CD4-positive, CD25-positive, alpha-beta regulatory T cell (primary cell): ENCODE data around the gene ARPP21. TPM values are rescaled to one million over a fixed set of nuclear protein-coding genes. Genes with fewer than 3 reads are reported as not detected.
"Not testable (repeated sequence)": the region's sequence is repeated elsewhere in the genome, so short reads cannot be mapped to it uniquely, and the experiment has no call there.

Experiments used
- ATAC-seq, 2 donors: fragments of 150-1000 bp; cut with Tn5 transposase; one replicate each; pipeline ENCODE4 v1.10.0; 2021; ENCODE audit warnings: low read depth in 2 of 2, moderate number of reproducible peaks in 2 of 2, moderate library complexity in 1 of 2
- DNase-seq, 3 donors: peaks; one replicate each; pipeline versions ENCODE4 v3.0.0 to v3.0.0-alpha.2; 2012 to 2022; ENCODE audit warnings: mixed read lengths in 1 of 3
- H3K27ac ChIP-seq: one replicate; pipeline ENCODE4 v1.7.0; 2013; ENCODE audit warnings: mild to moderate bottlenecking, low read length; ENCODE audit not compliant: insufficient read depth, poor library complexity, severe bottlenecking
- H3K27me3 ChIP-seq: one replicate; pipeline ENCODE4 v1.7.0; 2013; ENCODE audit warnings: low read length; ENCODE audit not compliant: control insufficient read depth, insufficient read depth
- H3K36me3 ChIP-seq: one replicate; pipeline ENCODE4 v1.7.0; 2013; ENCODE audit warnings: mild to moderate bottlenecking, low read length, moderate library complexity; ENCODE audit not compliant: control insufficient read depth, insufficient read depth
- H3K4me1 ChIP-seq: 2 replicates; pipeline ENCODE4 v1.7.0; 2013; ENCODE audit warnings: mild to moderate bottlenecking, low read length; ENCODE audit not compliant: insufficient read depth, control insufficient read depth, poor library complexity, severe bottlenecking
- H3K4me3 ChIP-seq: one replicate; pipeline ENCODE4 v1.7.0; 2013; ENCODE audit warnings: low read depth, mild to moderate bottlenecking, low read length, moderate library complexity
- H3K9me3 ChIP-seq, 2 experiments: 1 replicate in 1 of 2; 2 replicates in 1 of 2; pipeline ENCODE4 v1.7.0; 2013; ENCODE audit warnings: low read length in 2 of 2, mild to moderate bottlenecking in 1 of 2, moderate library complexity in 1 of 2; ENCODE audit not compliant: control insufficient read depth in 2 of 2
- H3K27ac Mint-ChIP-seq, 3 donors: one replicate each; pipeline ENCODE4 v1.8.0; 2020 to 2022; ENCODE audit warnings: mild to moderate bottlenecking in 3 of 3, mixed read lengths in 3 of 3, moderate library complexity in 2 of 3
- H3K27me3 Mint-ChIP-seq: one replicate; pipeline ENCODE4 v1.8.0; 2022; ENCODE audit warnings: mild to moderate bottlenecking, mixed read lengths
- H3K36me3 Mint-ChIP-seq: one replicate; pipeline ENCODE4 v1.8.0; 2020; ENCODE audit warnings: mixed read lengths
- H3K4me1 Mint-ChIP-seq, 4 donors: one replicate each; pipeline ENCODE4 v1.8.0; 2020 to 2022; ENCODE audit warnings: mixed read lengths in 4 of 4, mild to moderate bottlenecking in 1 of 4
- H3K4me3 Mint-ChIP-seq, 4 donors: one replicate each; pipeline ENCODE4 v1.8.0; 2020 to 2022; ENCODE audit warnings: mild to moderate bottlenecking in 4 of 4, mixed read lengths in 4 of 4, moderate library complexity in 3 of 4
- H3K9me3 Mint-ChIP-seq, 7 donors: one replicate each; pipeline ENCODE4 v1.8.0; 2020 to 2022; ENCODE audit warnings: mixed read lengths in 7 of 7, mild to moderate bottlenecking in 3 of 7, moderate library complexity in 2 of 7
- polyA plus RNA-seq, 4 donors: library from polyadenylated mRNA; unstranded; fragments of 300-500 nt; fragmentation: Illumina TruSeq; gene quantifications; one replicate each; pipeline ENCODE4 v1.2.3, GENCODE V29; 2021
- total RNA-seq: library from RNA; stranded (reverse); gene quantifications from one replicate; pipeline ENCODE4 v1.2.3, GENCODE V29; 2022

ARPP21 gene
- total and polyA plus RNA-seq, 5 donors from 2014 or later, result not detected

GRCh38 chr3:35602395-35602936, 36.9 kb upstream of the ARPP21 start:
- Histone ChIP-seq H3K9me3 (no peaks in the 10 kb centered on the region), H3K27ac (no peak overlapping the region), H3K27me3 (no peaks in the 10 kb centered on the region), H3K4me1 (no peaks in the 10 kb centered on the region), H3K36me3 (no peaks in the 10 kb centered on the region), H3K4me3 (no peak overlapping the region)
- Mint-ChIP-seq H3K27ac (no peak overlapping the region), H3K36me3 (no peaks in the 10 kb centered on the region), H3K4me1 (no peaks in the 10 kb centered on the region), H3K4me3 (no peak overlapping the region), H3K27me3 (no peaks in the 10 kb centered on the region), H3K9me3 (peaks cover 0 to 8% (median 3%) of the 10 kb centered on the region in 7 donors)
- ATAC-seq (no peak), DNase-seq (no peak)

- Mint-ChIP-seq H3K27ac (no peak overlapping the region), H3K36me3 (no peaks in the 10 kb centered on the region), H3K4me3 (no peak overlapping the region), H3K4me1 (no peaks in the 10 kb centered on the region), H3K9me3 (peaks cover 0 to 19% (median 5%) of the 10 kb centered on the region in 7 donors), H3K27me3 (no peaks in the 10 kb centered on the region)
- DNase-seq, result no peak
- H3K27me3 ChIP-seq, result no peaks in the 10 kb centered on the region
- H3K4me3 ChIP-seq, result no peak overlapping the region
- no peaks in the 10 kb centered on the region for H3K4me1 ChIP-seq
- no peaks in the 10 kb centered on the region for H3K36me3 ChIP-seq
- no peak for ATAC-seq
- H3K9me3 ChIP-seq, result no peaks in the 10 kb centered on the region
- no peak overlapping the region for H3K27ac ChIP-seq
Observed at GRCh38 chr3:35616346-35616745, 23.0 kb upstream of the ARPP21 start.

GRCh38 chr3:35617370-35617769, 22.0 kb upstream of the ARPP21 start:
- H3K9me3 ChIP-seq, result no peaks in the 10 kb centered on the region
- Mint-ChIP-seq H3K4me3 (no peak overlapping the region), H3K27ac (no peak overlapping the region), H3K27me3 (no peaks in the 10 kb centered on the region), H3K4me1 (no peaks in the 10 kb centered on the region), H3K9me3 (peaks cover 0 to 12% (median 4%) of the 10 kb centered on the region in 7 donors), H3K36me3 (no peaks in the 10 kb centered on the region)
- ATAC-seq (no peak), DNase-seq (no peak)
- no peak overlapping the region for H3K4me3 ChIP-seq
- no peaks in the 10 kb centered on the region for H3K27me3 ChIP-seq
- no peaks in the 10 kb centered on the region for H3K36me3 ChIP-seq
- no peaks in the 10 kb centered on the region for H3K4me1 ChIP-seq
- no peak overlapping the region for H3K27ac ChIP-seq

GRCh38 chr3:35620238-35620637, 19.1 kb upstream of the ARPP21 start:
- H3K9me3 Mint-ChIP-seq, H3K27ac ChIP-seq, H3K4me1 ChIP-seq, H3K36me3 Mint-ChIP-seq, DNase-seq, H3K36me3 ChIP-seq, H3K4me3 Mint-ChIP-seq, H3K9me3 ChIP-seq, H3K4me1 Mint-ChIP-seq, H3K4me3 ChIP-seq, H3K27me3 ChIP-seq, H3K27ac Mint-ChIP-seq, H3K27me3 Mint-ChIP-seq, ATAC-seq: not testable (repeated sequence)

GRCh38 chr3:35624698-35625097, 14.6 kb upstream of the ARPP21 start:
- H3K27me3 ChIP-seq, result no peaks in the 10 kb centered on the region
- no peak for DNase-seq
- no peak overlapping the region for H3K4me3 ChIP-seq
- Mint-ChIP-seq H3K4me1 (no peaks in the 10 kb centered on the region), H3K27me3 (no peaks in the 10 kb centered on the region), H3K27ac (no peak overlapping the region), H3K4me3 (no peak overlapping the region), H3K9me3 (peaks cover 0 to 5% (median 3%) of the 10 kb centered on the region in 7 donors), H3K36me3 (no peaks in the 10 kb centered on the region)
- no peak for ATAC-seq
- H3K36me3 ChIP-seq, result no peaks in the 10 kb centered on the region
- H3K4me1 ChIP-seq, result no peaks in the 10 kb centered on the region
- no peaks in the 10 kb centered on the region for H3K9me3 ChIP-seq
- H3K27ac ChIP-seq, result no peak overlapping the region

- no peak overlapping the region for H3K27ac Mint-ChIP-seq
- Histone ChIP-seq H3K4me3 (no peak overlapping the region), H3K27me3 (no peaks in the 10 kb centered on the region), H3K27ac (no peak overlapping the region), H3K9me3 (no peaks in the 10 kb centered on the region), H3K4me1 (no peaks in the 10 kb centered on the region), H3K36me3 (no peaks in the 10 kb centered on the region)
- H3K4me3 Mint-ChIP-seq, result no peak overlapping the region
- peaks cover 6% of the 10 kb centered on the region for H3K27me3 Mint-ChIP-seq
- H3K4me1 Mint-ChIP-seq, result peaks cover 0 to under 1% (median 0%) of the 10 kb centered on the region in 4 donors
- H3K9me3 Mint-ChIP-seq, result peaks cover 0 to 2% (median 0%) of the 10 kb centered on the region in 7 donors
- DNase-seq (no peak), ATAC-seq (no peak)
- H3K36me3 Mint-ChIP-seq, result no peaks in the 10 kb centered on the region
Observed at GRCh38 chr3:35633332-35634124, 5.8 kb upstream of the ARPP21 start.

- Histone ChIP-seq H3K9me3 (no peaks in the 10 kb centered on the region), H3K27ac (no peak overlapping the region), H3K36me3 (no peaks in the 10 kb centered on the region), H3K27me3 (peaks cover 3% of the 10 kb centered on the region), H3K4me3 (no peak overlapping the region), H3K4me1 (no peaks in the 10 kb centered on the region)
- Mint-ChIP-seq H3K9me3 (peaks cover 0 to 2% (median 0%) of the 10 kb centered on the region in 7 donors), H3K4me3 (no peak overlapping the region), H3K27ac (no peak overlapping the region), H3K27me3 (peaks cover 9% of the 10 kb centered on the region), H3K36me3 (no peaks in the 10 kb centered on the region), H3K4me1 (peaks cover 0 to 5% (median 0%) of the 10 kb centered on the region in 4 donors)
- ATAC-seq (no peak), DNase-seq (no peak)
Observed at GRCh38 chr3:35635407-35635806, 3.9 kb upstream of the ARPP21 start.
